Measurements from ENCODE around the gene ZNF598. TPM values are rescaled to one million over a fixed set of nuclear protein-coding genes. Genes with fewer than 3 reads are reported as not detected.

The ZNF598 gene
- total RNA-seq, 1 experiment from 2014 or later: 70.9 TPM

DNA sequence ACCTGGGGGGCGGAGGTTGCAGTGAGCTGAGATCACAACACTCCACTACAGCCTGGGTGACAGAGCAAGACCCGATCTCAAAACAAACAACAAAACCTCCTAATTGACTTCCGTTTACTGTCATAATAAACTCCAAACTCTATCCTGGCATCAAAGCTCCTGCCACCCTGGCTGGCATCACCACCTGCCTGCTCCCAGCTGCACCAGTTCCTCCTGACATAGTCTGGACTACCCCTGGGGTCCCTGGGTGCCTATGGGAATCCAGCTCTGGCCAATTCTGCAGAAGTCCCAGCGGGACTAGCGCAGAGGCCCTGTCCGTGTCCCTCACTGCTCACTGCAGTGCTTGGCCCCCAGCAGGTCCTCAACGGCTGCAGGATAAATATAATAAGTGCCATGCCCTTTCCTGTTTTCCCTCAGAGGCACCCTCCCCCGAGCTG is 37.3 kb upstream of the ZNF598 start:
- Histone ChIP-seq H3K27me3 (ENCODE audit: insufficient read depth, low read length) (no peaks in the 10 kb centered on the region), H3K56ac (ENCODE audit: insufficient read length, low read depth, low read length) (no peak overlapping the region), H2BK120ac (ENCODE audit: low read depth, low read length, poor library complexity, severe bottlenecking) (no peak overlapping the region), H2BK20ac (ENCODE audit: low read depth, low read length, poor library complexity, severe bottlenecking) (no peak overlapping the region), H4K20me1 (ENCODE audit: control insufficient read depth, insufficient read depth, insufficient read length) (no peaks in the 10 kb centered on the region), H3K23me2 (ENCODE audit: insufficient read length, low read depth, low read length, poor library complexity, severe bottlenecking) (peaks cover 11% of the 10 kb centered on the region), H4K5ac (ENCODE audit: insufficient read length, low read depth, low read length) (no peak overlapping the region), H3K14ac (ENCODE audit: insufficient read depth, low read length) (no peak overlapping the region; the same call in 1 of the 2 replicates), H2AFZ (ENCODE audit: low read length) (no peak overlapping the region), H4K8ac (replicated peaks; ENCODE audit: insufficient read length, low read depth, low read length) (no peak overlapping the region), H3K18ac (ENCODE audit: insufficient read length, low read depth, low read length) (no peak overlapping the region), H2AK5ac (ENCODE audit: insufficient read length, low read length) (no peak overlapping the region), H3K9ac (ENCODE audit: extremely low read depth, insufficient read length, low read length) (peak overlapping the region; percentile 46), H3K4ac (ENCODE audit: low read depth, low read length) (no peak overlapping the region), H2BK5ac (ENCODE audit: insufficient read length, low read length) (no peak overlapping the region), H3K4me2 (ENCODE audit: insufficient read depth, insufficient read length, low read length) (peak overlapping the region; percentile 82), H2BK15ac (ENCODE audit: low read depth, low read length) (no peak overlapping the region), H3K9me3 (ENCODE audit: control insufficient read depth, low read depth, low read length) (no peaks in the 10 kb centered on the region), H3T11ph (ENCODE audit: low read length) (no peak overlapping the region), H3K23ac (ENCODE audit: insufficient read length, low read depth, low read length) (no peak overlapping the region), H4K91ac (ENCODE audit: insufficient read length, low read depth, low read length) (no peak overlapping the region), H3K4me1 (ENCODE audit: insufficient read depth, low read length) (0 out of 2 replicates have a peak, but pooled peaks cover 3% of the 10 kb centered on the region), H3K79me1 (ENCODE audit: insufficient read depth, low read depth, low read length, poor library complexity, severe bottlenecking) (no peaks in the 10 kb centered on the region), H3K79me2 (ENCODE audit: insufficient read depth, low read length) (no peaks in the 10 kb centered on the region), H2BK12ac (ENCODE audit: insufficient read length, low read depth, low read length) (no peak overlapping the region), H3K27ac (ENCODE audit: insufficient read length, low read depth, low read length) (no peak overlapping the region)
- Mint-ChIP-seq H3K36me3 (ENCODE audit: insufficient read depth in 1 of 3, low read depth in 3 of 3) (peaks cover 4 to 18% (median 17%) of the 10 kb centered on the region in 3 experiments; a peak in 4 of 7 replicates), H3K4me1 (peaks cover 10 to 18% of the 10 kb centered on the region in 2 experiments), H3K4me3 (peak overlapping the region; percentile 89 to 95), H3K9me3 (no peaks in the 10 kb centered on the region), H3K27ac (no peak overlapping the region), H3K27me3 (ENCODE audit: low read depth) (no peaks in the 10 kb centered on the region)
- DNase-seq: no peak
- WGBS (ENCODE audit: extremely low coverage, insufficient read length, low lambda C conversion rate): no CpG with 5 or more reads among the region's 8 CpGs
- TF ChIP-seq, protein P1, sequence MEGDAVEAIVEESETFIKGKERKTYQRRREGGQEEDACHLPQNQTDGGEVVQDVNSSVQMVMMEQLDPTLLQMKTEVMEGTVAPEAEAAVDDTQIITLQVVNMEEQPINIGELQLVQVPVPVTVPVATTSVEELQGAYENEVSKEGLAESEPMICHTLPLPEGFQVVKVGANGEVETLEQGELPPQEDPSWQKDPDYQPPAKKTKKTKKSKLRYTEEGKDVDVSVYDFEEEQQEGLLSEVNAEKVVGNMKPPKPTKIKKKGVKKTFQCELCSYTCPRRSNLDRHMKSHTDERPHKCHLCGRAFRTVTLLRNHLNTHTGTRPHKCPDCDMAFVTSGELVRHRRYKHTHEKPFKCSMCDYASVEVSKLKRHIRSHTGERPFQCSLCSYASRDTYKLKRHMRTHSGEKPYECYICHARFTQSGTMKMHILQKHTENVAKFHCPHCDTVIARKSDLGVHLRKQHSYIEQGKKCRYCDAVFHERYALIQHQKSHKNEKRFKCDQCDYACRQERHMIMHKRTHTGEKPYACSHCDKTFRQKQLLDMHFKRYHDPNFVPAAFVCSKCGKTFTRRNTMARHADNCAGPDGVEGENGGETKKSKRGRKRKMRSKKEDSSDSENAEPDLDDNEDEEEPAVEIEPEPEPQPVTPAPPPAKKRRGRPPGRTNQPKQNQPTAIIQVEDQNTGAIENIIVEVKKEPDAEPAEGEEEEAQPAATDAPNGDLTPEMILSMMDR (conservative IDR thresholded peaks at IDR 0.05): no peak
